ENCODE results near the gene CUL3. TPM values are rescaled to one million over a fixed set of nuclear protein-coding genes. Genes with fewer than 3 reads are reported as not detected.

The CUL3 gene
- total and polyA plus RNA-seq, 2 of the 8 experiments (the other 6 are each of a cell fraction or from before 2014, with no cell fraction given), result 28.5 to 113 TPM

DNA sequence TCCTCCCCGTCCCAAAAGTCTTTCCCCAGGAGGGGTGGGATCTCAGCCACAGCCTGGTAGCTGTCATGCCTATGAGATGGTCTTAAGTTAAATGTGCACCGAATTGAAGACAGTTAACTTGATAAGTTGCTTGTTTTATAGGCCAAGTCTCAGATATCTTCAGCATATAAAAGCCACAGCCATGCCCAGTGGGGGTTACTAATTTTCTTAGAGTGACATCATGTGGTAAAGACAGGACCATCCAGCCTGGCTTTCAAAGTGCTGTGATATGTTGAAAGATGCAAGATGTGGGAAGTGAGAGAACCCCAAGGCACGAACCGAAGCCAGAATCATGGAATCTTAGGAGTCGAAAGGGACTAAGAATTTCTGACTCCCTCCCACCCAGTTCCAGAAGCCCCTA, 141.1 kb downstream of the CUL3 start:
- no peaks in the 10 kb centered on the region; a peak in 1 of 4 replicates for H3K9me3 ChIP-seq (ENCODE audit: insufficient read depth in 2 of 2, low read depth in 1 of 2, low read length in 1 of 2)
- H4K20me1 ChIP-seq (replicated peaks in 1 of 2; ENCODE audit: control insufficient read depth in 1 of 2, insufficient read depth in 2 of 2, low read length in 2 of 2), result no peaks in the 10 kb centered on the region
- H3K27me3 ChIP-seq (replicated peaks in 1 of 4; ENCODE audit: control insufficient read depth in 3 of 4, extremely low read depth in 1 of 4, insufficient read depth in 3 of 4, low read length in 3 of 4), result no peaks in the 10 kb centered on the region
- H3K79me2 ChIP-seq (ENCODE audit: control insufficient read depth in 1 of 2, insufficient read depth in 2 of 2, low read length in 2 of 2), result no peaks in the 10 kb centered on the region
- no peak overlapping the region; the same call in 1 of the 2 replicates for H3K18ac ChIP-seq (ENCODE audit: extremely low read depth, low read length)
- H2AFZ ChIP-seq (ENCODE audit: low read length), result no peak overlapping the region
- H3K23me2 ChIP-seq (ENCODE audit: low read depth, low read length), result no peaks in the 10 kb centered on the region
- POLR2A ChIA-PET (ENCODE audit: partially characterized antibody), result no interaction called here
- H3K23ac ChIP-seq (ENCODE audit: insufficient read length), result no peak overlapping the region
- H2BK15ac ChIP-seq (ENCODE audit: low read length), result no peak overlapping the region
- H3K14ac ChIP-seq (ENCODE audit: insufficient read length), result no peak overlapping the region
- no peak overlapping the region for H4K91ac ChIP-seq (replicated peaks; ENCODE audit: insufficient read length, low read length)
- no peaks in the 10 kb centered on the region for H3K4me1 ChIP-seq (replicated peaks in 1 of 4; ENCODE audit: control insufficient read depth in 3 of 4, insufficient read depth in 4 of 4, low read length in 3 of 4)
- H3K56ac ChIP-seq (replicated peaks; ENCODE audit: insufficient read length, low read depth, low read length), result no peak overlapping the region
- no peaks in the 10 kb centered on the region for H3K79me1 ChIP-seq (ENCODE audit: low read depth, low read length)
- H2BK5ac ChIP-seq (ENCODE audit: low read depth, low read length), result no peak overlapping the region
- H4K8ac ChIP-seq (ENCODE audit: extremely low read depth, insufficient read depth, low read length), result no peak overlapping the region
- H3K36me3 ChIP-seq (ENCODE audit: control insufficient read depth in 2 of 4, insufficient read depth in 4 of 4, low read length in 3 of 4), result no peaks in the 10 kb centered on the region
- H3K27ac ChIP-seq (ENCODE audit: low read depth, low read length), result no peak overlapping the region
- H2BK20ac ChIP-seq (ENCODE audit: low read length), result no peak overlapping the region
- no peak overlapping the region for H2BK12ac ChIP-seq (ENCODE audit: low read depth, low read length)
- DNase-seq (ENCODE audit: low read depth in 1 of 2, low spot score in 2 of 2) (no peak), FAIRE-seq (no peak)
- H3K4ac ChIP-seq (replicated peaks; ENCODE audit: insufficient read length, low read depth, low read length), result no peak overlapping the region
- no peak overlapping the region for H3K9ac ChIP-seq (replicated peaks in 1 of 4; ENCODE audit: extremely low read depth in 1 of 4, low read depth in 3 of 4, low read length in 3 of 4)
- H3K4me2 ChIP-seq (ENCODE audit: insufficient read depth in 1 of 2, low read depth in 2 of 2, low read length in 2 of 2), result no peak overlapping the region
- H4K5ac ChIP-seq (ENCODE audit: insufficient read length, low read depth, low read length), result no peak overlapping the region
- H3K4me3 ChIP-seq (ENCODE audit: extremely low read depth in 1 of 4, insufficient read depth in 2 of 4, low read depth in 3 of 4, low read length in 4 of 4), result no peak overlapping the region
- no peak overlapping the region for H2AK5ac ChIP-seq (ENCODE audit: low read depth, low read length)
- TF ChIP-seq EGR1 (IDR thresholded peaks at IDR 0.05; ENCODE audit: borderline replicate concordance, low read depth, low read length), result no peak
- no peak for TF ChIP-seq BACH1 (IDR thresholded peaks at IDR 0.05; ENCODE audit: low read length)
- no peak for TF ChIP-seq RFX5 (IDR thresholded peaks at IDR 0.05; ENCODE audit: borderline replicate concordance, low read depth, low read length)
- no peak for TF ChIP-seq SUZ12 (IDR thresholded peaks at IDR 0.05; ENCODE audit: low read length)
- TF ChIP-seq RAD21 (IDR thresholded peaks at IDR 0.05 in 1 of 2, conservative IDR thresholded peaks at IDR 0.05 in 1 of 2; ENCODE audit: low read depth in 2 of 2, low read length in 2 of 2), result no peak
- TF ChIP-seq KDM5A (IDR thresholded peaks at IDR 0.05; ENCODE audit: low read length), result no peak
- no peak for TF ChIP-seq NRF1 (IDR thresholded peaks at IDR 0.05; ENCODE audit: low read depth, low read length)
- TF ChIP-seq, protein P1, sequence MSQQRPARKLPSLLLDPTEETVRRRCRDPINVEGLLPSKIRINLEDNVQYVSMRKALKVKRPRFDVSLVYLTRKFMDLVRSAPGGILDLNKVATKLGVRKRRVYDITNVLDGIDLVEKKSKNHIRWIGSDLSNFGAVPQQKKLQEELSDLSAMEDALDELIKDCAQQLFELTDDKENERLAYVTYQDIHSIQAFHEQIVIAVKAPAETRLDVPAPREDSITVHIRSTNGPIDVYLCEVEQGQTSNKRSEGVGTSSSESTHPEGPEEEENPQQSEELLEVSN (IDR thresholded peaks at IDR 0.05), result no peak
- no peak for TF ChIP-seq GTF2F1 (IDR thresholded peaks at IDR 0.05; ENCODE audit: borderline replicate concordance, low read depth, low read length)
- no peak for TF ChIP-seq HDAC2 (IDR thresholded peaks at IDR 0.05; ENCODE audit: borderline replicate concordance in 1 of 2, low read depth in 2 of 2, low read length in 2 of 2)
- no peak for TF ChIP-seq SRF (IDR thresholded peaks at IDR 0.05; ENCODE audit: low read depth, low read length)
- TF ChIP-seq CTBP2 (IDR thresholded peaks at IDR 0.05; ENCODE audit: borderline replicate concordance, insufficient read depth, insufficient read length, low read length), result no peak
- no peak for TF ChIP-seq RNF2 (IDR thresholded peaks at IDR 0.05; ENCODE audit: borderline replicate concordance, low read depth, low read length, missing control alignments, poor library complexity, severe bottlenecking)
- H2BK120ac ChIP-seq (replicated peaks; ENCODE audit: low read depth, low read length), result no peak overlapping the region
- CTCF ChIA-PET (ENCODE audit: partially characterized antibody), result no interaction called here
- 88% methylated on average over 5 of the region's 5 CpGs; no CpG with 5 or more reads in 1 of the 2 experiments for WGBS, 2 experiments (ENCODE audit: extremely low coverage in 1 of 2, insufficient coverage in 1 of 2, insufficient read length in 1 of 2, insufficient replicate concordance in 2 of 2, low coverage in 1 of 2, low lambda C conversion rate in 2 of 2, missing lambda C conversion rate in 1 of 2)

Data from H1 (cell line).